Mucosa of descending colon (tissue), 3 donors: Measurements from ENCODE around the gene LNX1. TPM values are rescaled to one million over a fixed set of nuclear protein-coding genes. Genes with fewer than 3 reads are reported as not detected.

Source experiments
- ATAC-seq: fragments of 200-7000 bp; cut with Tn5 transposase; one replicate; pipeline ENCODE4 v1.9.1; 2020; ENCODE audit warnings: mild to moderate bottlenecking, moderate library complexity
- DNase-seq, 3 donors: peaks; one replicate each; pipeline ENCODE4 v3.0.0-alpha.2; 2020
- H3K36me3 ChIP-seq: fragments of 200-600 bp; one replicate; pipeline ENCODE4 v1.8.0; 2021; ENCODE audit warnings: low read depth, mild to moderate bottlenecking
- H3K4me1 ChIP-seq: fragments of 200-600 bp; one replicate; pipeline ENCODE4 v1.8.0; 2021; ENCODE audit warnings: low read depth, mild to moderate bottlenecking
- H3K4me3 ChIP-seq: fragments of 200-600 bp; one replicate; pipeline ENCODE4 v1.8.0; 2021; ENCODE audit warnings: mild to moderate bottlenecking
- H3K9me3 ChIP-seq: fragments of 200-600 bp; one replicate; pipeline ENCODE4 v1.8.0; 2021; ENCODE audit warnings: mild to moderate bottlenecking
- CTCF ChIP-seq: fragments of 200-600 bp; IDR thresholded peaks from one replicate; pipeline ENCODE4 v1.8.0; 2022; ENCODE audit warnings: antibody characterized with exemption, mild to moderate bottlenecking
- intact Hi-C, 2 donors: fragments of 100-400 bp; cut with DNase I in 1 of 2; cut with micrococcal nuclease in 1 of 2; formaldehyde crosslinking; loops; one replicate each; pipeline versions ENCODE4 v1.11.0 to v1.11.1; 2022; cut with DNase I, micrococcal nuclease
- total RNA-seq, 3 donors: library from RNA; stranded (reverse); fragmentation: NEBNext Ultra II Directional in 2 of 3; extraction: Animal tissue kit (Norgen Biotek cat#: 25700) in 2 of 3; gene quantifications; one replicate each; pipeline versions ENCODE4 v1.2.1 to v1.2.4, GENCODE V29; 2021 to 2023
- donor health status: DM: no; HTN: no; CAD: no; lungs with moderate emphysema.
- donor health status: DM: no; HTN: no; CAD: no.
- donor health status: DM: no; HTN: yes; CAD: no.

LNX1 gene
- total RNA-seq, 3 donors from 2014 or later: 8.2 to 24.3 (median 23.2) TPM

GRCh38 chr4:53613428-53613827 lies 22.1 kb upstream of the LNX1 start:
- Histone ChIP-seq H3K9me3 (no peaks in the 10 kb centered on the region), H3K36me3 (no peaks in the 10 kb centered on the region), H3K4me1 (no peaks in the 10 kb centered on the region), H3K4me3 (no peak overlapping the region)
- ATAC-seq (no peak), DNase-seq (no peak)
- intact Hi-C loops: no loop called here
- no peak for TF ChIP-seq CTCF

- TF ChIP-seq CTCF: no peak
- H3K9me3 ChIP-seq: no peaks in the 10 kb centered on the region
- intact Hi-C loops: no loop called here
These were observed 17.4 kb upstream of the LNX1 start for GRCh38 chr4:53608649-53609048.

GRCh38 chr4:53608242-53608641 lies 17.0 kb upstream of the LNX1 start:
- Histone ChIP-seq H3K9me3 (no peaks in the 10 kb centered on the region), H3K4me1 (no peaks in the 10 kb centered on the region), H3K4me3 (no peak overlapping the region), H3K36me3 (no peaks in the 10 kb centered on the region)
- no peak for DNase-seq
- intact Hi-C loops: no loop called here
- ATAC-seq: no peak
- TF ChIP-seq CTCF: no peak

More at GRCh38 chr4:53608649-53609048, 17.4 kb upstream of the LNX1 start:
- H3K4me3 ChIP-seq: no peak overlapping the region
- H3K36me3 ChIP-seq: no peaks in the 10 kb centered on the region
- ATAC-seq (no peak), DNase-seq (no peak)
- no peaks in the 10 kb centered on the region for H3K4me1 ChIP-seq

- TF ChIP-seq CTCF: no peak
These were observed 14.5 kb upstream of the LNX1 start for GRCh38 chr4:53605783-53606182.

GRCh38 chr4:53602390-53602789 lies 11.1 kb upstream of the LNX1 start:
- no peak for ATAC-seq
- intact Hi-C loops: no loop called here
- no peak for TF ChIP-seq CTCF
- H3K36me3 ChIP-seq: no peaks in the 10 kb centered on the region
- peaks cover 15% of the 10 kb centered on the region for H3K4me1 ChIP-seq
- no peaks in the 10 kb centered on the region for H3K9me3 ChIP-seq
- H3K4me3 ChIP-seq: no peak overlapping the region
- no peak for DNase-seq

More at GRCh38 chr4:53605783-53606182, 14.5 kb upstream of the LNX1 start:
- intact Hi-C loops: no loop called here
- Histone ChIP-seq H3K4me1 (no peaks in the 10 kb centered on the region), H3K36me3 (no peaks in the 10 kb centered on the region), H3K4me3 (no peak overlapping the region), H3K9me3 (no peaks in the 10 kb centered on the region)
- ATAC-seq (no peak), DNase-seq (no peak)

- no peaks in the 10 kb centered on the region for H3K9me3 ChIP-seq
- intact Hi-C loops: no loop called here
- peak; percentile 58 for ATAC-seq
- H3K4me3 ChIP-seq: no peak overlapping the region
- TF ChIP-seq CTCF: peak; percentile 9
- H3K4me1 ChIP-seq: peaks cover 15% of the 10 kb centered on the region
- DNase-seq: peak; percentile 33 to 55 (median 48)
- H3K36me3 ChIP-seq: no peaks in the 10 kb centered on the region
These were observed 10.0 kb upstream of the LNX1 start for GRCh38 chr4:53601251-53601764.
